BLaER1 treated with 17β-estradiol and CSF1 and Interleukin-3, amounts not matched to agents 10 nM and 100 nM (cell line): ENCODE measurements around the gene PCDH15.

Experiments
- H3K27ac ChIP-seq, 11 experiments: shearing (Covaris generic); formaldehyde crosslinking; 2 replicates each; pipeline ENCODE4 v1.8.1; 2022
- H3K27me3 ChIP-seq, 11 experiments: shearing (Covaris generic); formaldehyde crosslinking; 2 replicates each; pipeline ENCODE4 v1.8.1; 2022
- H3K36me3 ChIP-seq, 11 experiments: shearing (Covaris generic); formaldehyde crosslinking; 2 replicates each; pipeline ENCODE4 v1.8.1; 2022
- H3K4me1 ChIP-seq, 10 experiments: shearing (Covaris generic); formaldehyde crosslinking; 2 replicates each; pipeline ENCODE4 v1.8.1; 2022
- H3K4me2 ChIP-seq, 11 experiments: shearing (Covaris generic); formaldehyde crosslinking; 2 replicates each; pipeline ENCODE4 v1.8.1; 2022
- H3K4me3 ChIP-seq, 10 experiments: shearing (Covaris generic); formaldehyde crosslinking; 2 replicates each; pipeline ENCODE4 v1.8.1; 2022
- H3K9ac ChIP-seq, 11 experiments: shearing (Covaris generic); formaldehyde crosslinking; 2 replicates each; pipeline ENCODE4 v1.8.1; 2022
- H3K9me3 ChIP-seq, 11 experiments: shearing (Covaris generic); formaldehyde crosslinking; replicated peaks in 1 of 11; 2 replicates each; pipeline ENCODE4 v1.8.1; 2022
- H4K20me1 ChIP-seq, 11 experiments: shearing (Covaris generic); formaldehyde crosslinking; 2 replicates each; pipeline ENCODE4 v1.8.1; 2022
- Cebpa-rat ChIP-seq, 11 experiments: shearing (Covaris generic); IDR thresholded peaks; 2 replicates each; pipeline ENCODE4 v1.8.1; 2022

PCDH15 gene

DNA sequence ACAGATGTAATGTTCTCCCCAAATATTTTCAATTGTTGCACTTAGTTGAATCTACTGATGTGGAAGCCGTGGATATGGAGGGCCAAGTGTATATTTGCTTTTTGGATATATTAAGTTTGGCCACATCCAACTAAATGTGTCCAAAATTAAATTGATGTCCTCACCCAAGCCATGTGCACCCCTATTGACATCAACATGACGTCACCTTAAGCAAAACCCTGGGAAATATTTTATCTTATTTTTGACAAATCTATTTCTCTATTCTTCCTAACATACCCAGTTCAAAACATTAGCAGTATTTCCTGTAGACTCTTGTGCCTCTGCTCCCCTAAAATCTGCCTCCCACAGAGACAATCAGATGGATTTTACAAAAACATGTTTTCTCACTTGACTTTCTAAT, 652.5 kb downstream of the PCDH15 start:
- Histone ChIP-seq H3K9ac (no peak overlapping the region), H3K9me3 (peaks cover 0 to 12% (median 8%) of the 10 kb centered on the region in 11 experiments; a peak in 10 of 22 replicates), H3K4me1 (peaks cover 0 to 5% (median 0%) of the 10 kb centered on the region in 10 experiments; a peak in 3 of 20 replicates), H3K27me3 (no peaks in the 10 kb centered on the region), H3K4me2 (no peak overlapping the region), H3K27ac (no peak overlapping the region), H3K4me3 (no peak overlapping the region), H3K36me3 (no peaks in the 10 kb centered on the region), H4K20me1 (no peaks in the 10 kb centered on the region)
- TF ChIP-seq Cebpa-rat (IDR thresholded peaks at IDR 0.05): no peak

GRCh38 chr10:54139819-54140428, 661.1 kb downstream of the PCDH15 start:
- H4K20me1 ChIP-seq: no peaks in the 10 kb centered on the region
- TF ChIP-seq Cebpa-rat (IDR thresholded peaks at IDR 0.05): no peak
- H3K9me3 ChIP-seq: peaks cover 34 to 63% (median 42%) of the 10 kb centered on the region in 11 experiments
- H3K27ac ChIP-seq: no peak overlapping the region
- no peak overlapping the region for H3K4me2 ChIP-seq
- H3K4me3 ChIP-seq: no peak overlapping the region
- no peaks in the 10 kb centered on the region; a peak in 1 of 20 replicates for H3K4me1 ChIP-seq
- no peaks in the 10 kb centered on the region for H3K27me3 ChIP-seq
- no peaks in the 10 kb centered on the region for H3K36me3 ChIP-seq
- H3K9ac ChIP-seq: no peak overlapping the region

GRCh38 chr10:54137396-54137795, 663.6 kb downstream of the PCDH15 start:
- Histone ChIP-seq H3K27me3 (no peaks in the 10 kb centered on the region), H3K4me1 (no peaks in the 10 kb centered on the region; a peak in 1 of 20 replicates), H3K36me3 (no peaks in the 10 kb centered on the region), H3K9me3 (peaks cover 31 to 48% (median 35%) of the 10 kb centered on the region in 11 experiments), H3K9ac (no peak overlapping the region), H3K4me3 (no peak overlapping the region; a peak in 1 of 20 replicates), H3K27ac (no peak overlapping the region), H3K4me2 (no peak overlapping the region), H4K20me1 (no peaks in the 10 kb centered on the region)
- TF ChIP-seq Cebpa-rat (IDR thresholded peaks at IDR 0.05): no peak

- H3K9me3 ChIP-seq: peaks cover 5 to 9% (median 7%) of the 10 kb centered on the region in 11 experiments
- H3K36me3 ChIP-seq: no peaks in the 10 kb centered on the region
- H3K4me2 ChIP-seq: no peak overlapping the region
- H3K27ac ChIP-seq: no peak overlapping the region
- no peaks in the 10 kb centered on the region for H4K20me1 ChIP-seq
- no peak for TF ChIP-seq Cebpa-rat (IDR thresholded peaks at IDR 0.05)
- no peak overlapping the region for H3K4me3 ChIP-seq
- H3K9ac ChIP-seq: no peak overlapping the region
- no peaks in the 10 kb centered on the region; a peak in 1 of 20 replicates for H3K4me1 ChIP-seq
- no peaks in the 10 kb centered on the region for H3K27me3 ChIP-seq
Measured at GRCh38 chr10:54133203-54133602, 667.8 kb downstream of the PCDH15 start.

DNA sequence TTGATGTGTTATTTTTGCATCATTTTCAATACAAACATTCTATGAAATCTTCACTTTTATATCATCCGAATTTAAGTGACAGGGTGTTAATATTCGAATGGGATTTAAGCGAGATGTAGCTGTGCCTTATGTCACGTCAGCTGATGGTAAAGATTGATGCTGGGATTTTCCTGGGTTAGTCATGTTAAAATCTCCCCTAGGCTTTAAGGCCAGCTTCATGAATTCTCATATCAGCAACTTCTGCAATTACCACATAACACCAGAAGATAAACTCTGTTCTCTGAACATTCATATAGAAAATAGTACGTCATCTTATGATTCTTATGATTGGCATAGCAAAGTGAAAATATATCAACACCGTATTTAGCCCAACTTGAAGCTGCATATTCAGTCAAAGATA, 669.2 kb downstream of the PCDH15 start:
- Histone ChIP-seq H3K4me3 (no peak overlapping the region), H4K20me1 (no peaks in the 10 kb centered on the region), H3K9me3 (no peaks in the 10 kb centered on the region; a peak in 1 of 22 replicates), H3K27ac (no peak overlapping the region), H3K4me1 (no peaks in the 10 kb centered on the region), H3K9ac (no peak overlapping the region), H3K27me3 (no peaks in the 10 kb centered on the region), H3K36me3 (no peaks in the 10 kb centered on the region), H3K4me2 (no peak overlapping the region)
- TF ChIP-seq Cebpa-rat (IDR thresholded peaks at IDR 0.05): no peak

- Histone ChIP-seq H3K27me3 (no peaks in the 10 kb centered on the region), H4K20me1 (no peaks in the 10 kb centered on the region), H3K27ac (no peak overlapping the region), H3K36me3 (no peaks in the 10 kb centered on the region), H3K9ac (no peak overlapping the region), H3K4me2 (no peak overlapping the region), H3K9me3 (no peaks in the 10 kb centered on the region; a peak in 1 of 22 replicates), H3K4me1 (no peaks in the 10 kb centered on the region), H3K4me3 (no peak overlapping the region)
- TF ChIP-seq Cebpa-rat (IDR thresholded peaks at IDR 0.05): no peak
Measured at GRCh38 chr10:54130394-54130793, 670.6 kb downstream of the PCDH15 start.

- no peak for TF ChIP-seq Cebpa-rat (IDR thresholded peaks at IDR 0.05)
- Histone ChIP-seq H3K27ac (no peak overlapping the region), H3K4me2 (no peak overlapping the region), H3K9me3 (no peaks in the 10 kb centered on the region; a peak in 1 of 22 replicates), H3K27me3 (no peaks in the 10 kb centered on the region), H3K4me3 (no peak overlapping the region), H3K4me1 (no peaks in the 10 kb centered on the region), H3K36me3 (no peaks in the 10 kb centered on the region), H4K20me1 (no peaks in the 10 kb centered on the region), H3K9ac (no peak overlapping the region)
Measured at GRCh38 chr10:54125098-54125747, 675.8 kb downstream of the PCDH15 start.

DNA sequence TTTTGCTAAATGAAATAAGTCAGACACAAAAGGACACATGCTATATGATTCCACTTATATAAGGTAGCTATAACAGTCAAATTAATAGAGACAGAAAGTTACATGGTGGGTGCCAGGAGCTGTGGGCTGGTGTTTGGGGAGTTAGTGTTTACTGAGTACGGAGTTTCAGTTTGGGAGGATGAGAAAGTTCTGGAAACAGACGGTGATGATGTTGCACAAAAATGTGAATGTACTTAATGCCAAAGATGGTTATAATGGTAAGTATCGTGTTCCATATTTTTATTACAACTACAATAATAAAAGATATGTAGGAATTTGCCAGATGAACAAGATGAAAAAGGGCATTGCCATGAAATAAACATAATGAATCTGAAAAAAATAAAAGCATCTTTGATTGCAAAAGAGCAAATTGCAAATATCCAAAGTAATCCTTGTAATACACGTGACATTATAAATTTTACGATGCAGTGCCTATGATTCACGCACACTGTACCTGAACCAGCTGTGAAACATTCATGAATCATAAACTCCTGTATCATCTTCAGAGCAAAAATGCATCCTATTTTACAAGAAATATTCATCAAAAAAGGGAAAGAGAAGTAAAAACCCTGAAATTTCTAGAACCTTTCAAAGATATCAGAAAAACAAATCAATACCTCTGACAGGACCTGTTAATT, 676.7 kb downstream of the PCDH15 start:
- no peak for TF ChIP-seq Cebpa-rat (IDR thresholded peaks at IDR 0.05)
- H3K27me3 ChIP-seq: no peaks in the 10 kb centered on the region
- no peaks in the 10 kb centered on the region for H3K36me3 ChIP-seq
- H3K27ac ChIP-seq: no peak overlapping the region
- H3K4me2 ChIP-seq: no peak overlapping the region
- no peak overlapping the region for H3K9ac ChIP-seq
- H3K4me1 ChIP-seq: no peaks in the 10 kb centered on the region
- no peaks in the 10 kb centered on the region for H3K9me3 ChIP-seq
- H3K4me3 ChIP-seq: no peak overlapping the region
- H4K20me1 ChIP-seq: no peaks in the 10 kb centered on the region

GRCh38 chr10:54120806-54121205, 680.2 kb downstream of the PCDH15 start:
- TF ChIP-seq Cebpa-rat (IDR thresholded peaks at IDR 0.05): no peak
- Histone ChIP-seq H3K27ac (no peak overlapping the region), H3K9me3 (peaks cover 0 to 11% (median 7%) of the 10 kb centered on the region in 11 experiments; a peak in 7 of 22 replicates), H3K36me3 (no peaks in the 10 kb centered on the region), H3K4me3 (no peak overlapping the region), H3K4me1 (no peaks in the 10 kb centered on the region), H3K27me3 (no peaks in the 10 kb centered on the region), H3K9ac (no peak overlapping the region), H4K20me1 (no peaks in the 10 kb centered on the region), H3K4me2 (no peak overlapping the region)
